Loucy (cell line): ENCODE data around the gene NRG3.

Source experiments
- H2AFZ ChIP-seq: fragments of 200-600 bp; sonication (generic); 2 replicates; pipeline ENCODE4 v1.6.0; 2016; ENCODE audit warnings: antibody characterized with exemption, mild to moderate bottlenecking, low read length, moderate library complexity
- H3F3A ChIP-seq: fragments of 200-600 bp; 2 replicates; pipeline ENCODE4 v1.6.0; 2016; ENCODE audit warnings: antibody characterized with exemption, low read depth, mild to moderate bottlenecking
- H3K27me3 ChIP-seq: fragments of 200-600 bp; sonication (generic); 2 replicates; pipeline ENCODE4 v1.6.1; 2014; ENCODE audit warnings: low read length, mild to moderate bottlenecking; ENCODE audit not compliant: insufficient read depth, poor library complexity, severe bottlenecking
- H3K36me3 ChIP-seq: fragments of 200-600 bp; sonication (generic); 2 replicates; pipeline ENCODE4 v1.6.1; 2016; ENCODE audit warnings: low read length; ENCODE audit not compliant: insufficient read depth
- H3K4me1 ChIP-seq: fragments of 200-600 bp; sonication (generic); 2 replicates; pipeline ENCODE4 v1.5.1; 2014; ENCODE audit warnings: low read length, mild to moderate bottlenecking; ENCODE audit not compliant: insufficient read depth, poor library complexity, severe bottlenecking
- H3K4me2 ChIP-seq: fragments of 200-600 bp; sonication (generic); 2 replicates; pipeline ENCODE4 v1.6.0; 2014; ENCODE audit warnings: antibody characterized with exemption, low read length, low read depth, mild to moderate bottlenecking; ENCODE audit not compliant: poor library complexity, severe bottlenecking
- H3K4me3 ChIP-seq: fragments of 200-600 bp; sonication (generic); 2 replicates; pipeline ENCODE4 v1.5.1; 2014; ENCODE audit warnings: low read length, mild to moderate bottlenecking, mixed read lengths; ENCODE audit not compliant: poor library complexity, severe bottlenecking
- H3K79me2 ChIP-seq: fragments of 200-600 bp; sonication (generic); 2 replicates; pipeline ENCODE4 v1.6.1; 2014; ENCODE audit warnings: low read length; ENCODE audit not compliant: insufficient read depth
- H3K9ac ChIP-seq: fragments of 200-600 bp; sonication (generic); 2 replicates; pipeline ENCODE4 v1.6.0; 2014; ENCODE audit warnings: mild to moderate bottlenecking, low read depth, low read length, moderate library complexity; ENCODE audit not compliant: poor library complexity, severe bottlenecking
- H3K9me2 ChIP-seq: fragments of 200-600 bp; sonication (generic); replicated peaks from 2 replicates; pipeline ENCODE4 v1.6.1; 2016; ENCODE audit warnings: low read depth, low read length, mixed read lengths
- H3K9me3 ChIP-seq: fragments of 200-600 bp; sonication (generic); 2 replicates; pipeline ENCODE4 v1.6.1; 2014; ENCODE audit warnings: mild to moderate bottlenecking, antibody characterized with exemption, low read length, low read depth; ENCODE audit not compliant: insufficient read depth
- H4K20me1 ChIP-seq: fragments of 200-600 bp; sonication (generic); 2 replicates; pipeline ENCODE4 v1.6.0; 2014; ENCODE audit warnings: antibody characterized with exemption, low read length, mild to moderate bottlenecking; ENCODE audit not compliant: insufficient read depth, poor library complexity, severe bottlenecking
- CTCF ChIP-seq: fragments of 200-600 bp; sonication (generic); conservative IDR thresholded peaks from 2 replicates; pipeline ENCODE4 v1.5.1; 2014; ENCODE audit warnings: mild to moderate bottlenecking, antibody characterized with exemption, low read length
- EZH2phosphoT487 ChIP-seq: fragments of 200-600 bp; IDR thresholded peaks from 2 replicates; pipeline ENCODE4 v1.6.1; 2018; ENCODE audit warnings: antibody characterized with exemption, mild to moderate bottlenecking, moderate library complexity, borderline replicate concordance

The NRG3 gene

DNA sequence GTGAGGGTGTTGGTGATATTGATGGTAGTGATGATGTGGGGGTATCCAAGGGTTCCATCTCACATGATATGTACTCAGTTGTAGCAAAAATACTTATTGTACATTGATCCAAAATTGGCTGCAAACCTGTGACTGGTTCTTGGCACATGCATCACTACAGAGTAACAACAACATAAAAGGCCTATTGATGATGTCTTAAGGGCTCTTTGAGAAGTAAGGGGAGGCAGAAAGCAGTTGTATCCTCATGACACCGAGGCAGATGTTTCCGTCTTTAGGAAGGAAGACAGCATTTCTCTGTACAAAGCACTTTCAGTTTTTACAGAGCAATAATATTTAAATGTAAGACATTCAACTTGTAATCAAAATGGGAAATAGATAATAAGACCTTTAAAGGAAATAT lies 34.5 kb downstream of the NRG3 start:
- H4K20me1 ChIP-seq, result no peaks in the 10 kb centered on the region
- no peaks in the 10 kb centered on the region for H3K27me3 ChIP-seq
- no peak overlapping the region for H3K4me2 ChIP-seq
- H3K9me3 ChIP-seq, result no peaks in the 10 kb centered on the region
- H3F3A ChIP-seq, result no peaks in the 10 kb centered on the region
- H3K9me2 ChIP-seq, result no peaks in the 10 kb centered on the region
- H2AFZ ChIP-seq, result no peak overlapping the region
- H3K9ac ChIP-seq, result no peak overlapping the region
- H3K4me3 ChIP-seq, result no peak overlapping the region
- H3K36me3 ChIP-seq, result no peaks in the 10 kb centered on the region
- TF ChIP-seq CTCF (no peak), EZH2phosphoT487 (no peak)
- no peaks in the 10 kb centered on the region for H3K79me2 ChIP-seq
- H3K4me1 ChIP-seq, result no peaks in the 10 kb centered on the region

DNA sequence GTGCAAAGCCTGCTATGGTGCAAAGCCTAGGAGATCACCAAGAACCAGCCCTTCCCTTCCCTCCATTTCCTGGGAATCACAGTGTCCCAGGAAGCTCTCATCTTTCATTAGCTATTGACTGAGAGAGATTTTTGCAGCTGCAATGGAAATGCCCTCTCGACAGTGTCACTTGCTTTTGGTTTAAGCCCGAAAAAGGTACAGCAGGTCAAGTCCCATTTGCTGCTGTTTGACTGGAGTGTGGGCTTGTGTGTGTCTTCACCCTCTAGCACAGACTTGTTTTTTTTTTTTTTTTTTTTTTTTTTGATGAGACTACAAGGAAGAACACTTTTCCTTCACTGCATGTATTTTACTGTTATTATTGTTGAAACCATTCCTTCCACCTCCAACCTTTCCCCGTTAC lies 36.3 kb downstream of the NRG3 start:
- no peaks in the 10 kb centered on the region for H3K9me3 ChIP-seq
- no peaks in the 10 kb centered on the region for H3K79me2 ChIP-seq
- TF ChIP-seq CTCF, result no peak
- TF ChIP-seq EZH2phosphoT487, result no peak
- H3K9me2 ChIP-seq, result no peaks in the 10 kb centered on the region
- no peaks in the 10 kb centered on the region for H3K27me3 ChIP-seq
- no peaks in the 10 kb centered on the region for H3F3A ChIP-seq
- no peak overlapping the region for H3K4me3 ChIP-seq
- no peaks in the 10 kb centered on the region for H3K4me1 ChIP-seq
- H3K9ac ChIP-seq, result no peak overlapping the region
- no peaks in the 10 kb centered on the region for H4K20me1 ChIP-seq
- no peak overlapping the region for H3K4me2 ChIP-seq
- H3K36me3 ChIP-seq, result no peaks in the 10 kb centered on the region
- H2AFZ ChIP-seq, result no peak overlapping the region

DNA sequence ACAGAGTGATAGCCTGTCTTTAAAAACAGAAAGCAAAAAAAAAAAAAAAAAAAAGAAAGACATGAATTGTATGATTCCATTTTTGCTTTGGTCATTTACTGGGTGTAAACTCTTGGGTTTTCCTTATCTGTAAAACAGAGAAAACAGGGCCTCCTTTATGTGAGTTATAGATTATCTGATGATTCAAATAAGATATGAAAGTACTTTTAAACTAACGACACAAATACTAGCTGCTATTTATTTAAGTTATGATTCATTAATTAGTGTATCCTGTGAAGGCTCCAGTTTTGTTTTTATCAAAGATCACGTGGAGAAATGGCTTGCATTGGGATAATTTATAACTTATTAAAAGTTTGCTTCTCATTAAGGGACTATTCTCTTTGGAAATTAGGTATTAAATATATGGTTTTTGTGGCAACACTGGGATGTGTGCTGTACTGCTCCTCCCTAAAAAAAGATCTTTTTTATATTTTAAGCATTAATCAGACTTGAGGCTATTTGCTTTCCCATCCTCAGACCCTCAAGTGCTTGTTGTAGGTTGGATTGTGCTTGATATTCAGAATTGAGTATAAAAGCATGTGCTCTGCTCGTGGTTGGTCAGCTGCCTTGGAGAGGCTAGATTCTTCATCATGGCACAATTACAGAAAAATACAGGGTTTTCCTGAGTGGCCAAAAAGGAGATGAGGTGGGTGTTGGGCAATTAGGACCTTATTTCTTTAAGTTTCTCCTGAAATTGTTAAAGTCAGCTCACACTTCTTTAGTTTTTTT lies 39.9 kb downstream of the NRG3 start:
- Histone ChIP-seq H3K79me2 (no peaks in the 10 kb centered on the region), H3K4me2 (no peak overlapping the region), H2AFZ (no peak overlapping the region), H3K9me3 (no peaks in the 10 kb centered on the region), H4K20me1 (no peaks in the 10 kb centered on the region), H3F3A (no peaks in the 10 kb centered on the region), H3K27me3 (no peaks in the 10 kb centered on the region), H3K9ac (no peak overlapping the region), H3K4me1 (no peaks in the 10 kb centered on the region), H3K4me3 (no peak overlapping the region), H3K36me3 (no peaks in the 10 kb centered on the region), H3K9me2 (no peaks in the 10 kb centered on the region)
- TF ChIP-seq EZH2phosphoT487 (no peak), CTCF (no peak)
